ENCODE results near the gene NOD2. TPM values are rescaled to one million over a fixed set of nuclear protein-coding genes. Genes with fewer than 3 reads are reported as not detected.

NOD2 gene
- total RNA-seq, 3 donors from 2014 or later (not counting 1 experiment from before 2014, with no cell fraction given), result 2.8 to 8.6 (median 2.9) TPM

DNA sequence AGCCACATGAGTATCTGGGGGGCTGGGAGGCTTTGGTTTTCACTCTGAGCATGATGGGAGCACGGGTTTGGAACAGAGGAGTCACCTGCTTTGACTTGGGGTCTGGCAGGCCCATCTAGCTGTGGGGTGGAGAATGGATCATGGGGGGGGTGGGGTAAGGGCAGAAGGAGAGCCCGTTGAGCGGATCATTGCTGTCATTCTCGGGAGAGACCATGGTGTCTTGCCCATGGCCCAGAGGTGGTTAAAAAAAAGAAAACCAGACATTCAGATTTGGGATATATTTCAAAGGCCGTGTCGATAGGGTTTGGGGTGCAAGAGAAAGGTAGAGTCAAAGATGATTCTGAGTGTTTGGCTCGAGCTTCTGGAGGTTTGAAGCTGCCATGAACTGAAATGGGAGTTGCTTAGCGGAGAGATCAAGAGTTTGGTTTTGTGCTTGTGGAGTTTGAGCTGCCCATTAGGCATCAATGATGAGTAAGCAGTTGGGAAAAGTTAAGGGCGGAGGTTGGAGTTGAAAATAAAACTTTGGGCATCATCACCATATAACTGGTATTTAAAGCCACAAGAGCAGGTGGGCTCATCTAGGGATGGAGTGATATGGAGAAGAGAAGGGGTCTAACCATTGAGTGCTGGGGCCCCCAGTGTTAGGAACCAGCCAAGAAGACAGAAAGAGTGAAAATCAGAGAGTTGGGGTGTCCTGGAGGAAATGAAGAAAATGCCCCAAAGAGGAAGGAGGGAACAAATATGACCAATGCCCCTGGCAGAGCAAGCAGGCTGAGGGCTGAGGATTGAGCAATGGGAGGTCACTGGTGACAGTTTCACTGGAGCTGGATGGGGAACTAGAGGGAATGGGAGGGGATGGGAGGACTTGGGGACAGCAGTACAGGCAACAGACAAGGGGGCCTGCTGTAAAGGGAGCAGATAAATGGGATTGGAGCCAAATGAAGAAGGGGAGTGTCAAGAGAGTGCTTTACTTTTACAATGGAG is 1.9 kb downstream of the NOD2 start:
- H3K4me1 ChIP-seq (ENCODE audit: control insufficient read depth, insufficient read depth, low read length), result peaks cover 70% of the 10 kb centered on the region
- H3K9me3 Mint-ChIP-seq, result no peaks in the 10 kb centered on the region
- TF ChIP-seq, protein P1, sequence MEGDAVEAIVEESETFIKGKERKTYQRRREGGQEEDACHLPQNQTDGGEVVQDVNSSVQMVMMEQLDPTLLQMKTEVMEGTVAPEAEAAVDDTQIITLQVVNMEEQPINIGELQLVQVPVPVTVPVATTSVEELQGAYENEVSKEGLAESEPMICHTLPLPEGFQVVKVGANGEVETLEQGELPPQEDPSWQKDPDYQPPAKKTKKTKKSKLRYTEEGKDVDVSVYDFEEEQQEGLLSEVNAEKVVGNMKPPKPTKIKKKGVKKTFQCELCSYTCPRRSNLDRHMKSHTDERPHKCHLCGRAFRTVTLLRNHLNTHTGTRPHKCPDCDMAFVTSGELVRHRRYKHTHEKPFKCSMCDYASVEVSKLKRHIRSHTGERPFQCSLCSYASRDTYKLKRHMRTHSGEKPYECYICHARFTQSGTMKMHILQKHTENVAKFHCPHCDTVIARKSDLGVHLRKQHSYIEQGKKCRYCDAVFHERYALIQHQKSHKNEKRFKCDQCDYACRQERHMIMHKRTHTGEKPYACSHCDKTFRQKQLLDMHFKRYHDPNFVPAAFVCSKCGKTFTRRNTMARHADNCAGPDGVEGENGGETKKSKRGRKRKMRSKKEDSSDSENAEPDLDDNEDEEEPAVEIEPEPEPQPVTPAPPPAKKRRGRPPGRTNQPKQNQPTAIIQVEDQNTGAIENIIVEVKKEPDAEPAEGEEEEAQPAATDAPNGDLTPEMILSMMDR (IDR thresholded peaks at IDR 0.05), result no peak
- ATAC-seq, result no peak
- H3K27me3 Mint-ChIP-seq (ENCODE audit: low read depth in 2 of 2), result peaks cover 0 to 19% of the 10 kb centered on the region in 2 donors
- WGBS (ENCODE audit: insufficient coverage), result 95% methylated on average over 8 of the region's 9 CpGs
- no peaks in the 10 kb centered on the region for H3K36me3 ChIP-seq (ENCODE audit: control insufficient read depth, insufficient read depth, low read length)
- H3K4me1 Mint-ChIP-seq, result peaks cover 45 to 53% of the 10 kb centered on the region in 2 donors
- H3K27me3 ChIP-seq (ENCODE audit: control insufficient read depth, insufficient read depth, low read length), result no peaks in the 10 kb centered on the region
- peak overlapping the region; percentile 86 for H3K27ac ChIP-seq (ENCODE audit: low read length)
- H3K9me3 ChIP-seq (ENCODE audit: control insufficient read depth, insufficient read depth, low read length), result no peaks in the 10 kb centered on the region
- peak overlapping the region; percentile 86 to 95 for H3K27ac Mint-ChIP-seq
- H3K4me3 Mint-ChIP-seq, result peak overlapping the region; percentile 29
- no peak overlapping the region for H3K4me3 ChIP-seq (ENCODE audit: low read length)
- intact Hi-C loops (cut with micrococcal nuclease), result no loop called here
- DNase-seq, result no peak
- H3K36me3 Mint-ChIP-seq, result no peaks in the 10 kb centered on the region

DNA sequence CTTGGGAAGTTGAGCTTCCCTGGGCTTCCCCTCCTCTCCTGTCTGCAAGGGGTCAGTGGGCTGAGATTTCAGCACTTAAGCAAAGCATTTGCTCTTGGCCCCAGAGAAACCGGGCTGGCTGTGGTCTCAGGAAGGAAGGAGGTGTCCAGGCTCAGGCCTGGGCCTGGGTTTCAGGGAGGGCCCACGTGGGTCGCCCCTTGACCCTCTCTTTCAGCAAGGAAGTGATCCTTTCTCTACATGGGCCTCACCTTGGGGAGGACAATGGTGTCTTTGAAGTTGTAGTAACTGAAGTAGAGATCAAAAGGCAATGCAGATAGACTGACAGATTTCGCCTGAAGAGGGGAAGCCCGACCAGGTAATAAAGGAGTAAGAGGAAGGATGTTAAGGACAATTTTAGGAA is 2.7 kb downstream of the NOD2 start:
- H3K36me3 ChIP-seq (ENCODE audit: control insufficient read depth, insufficient read depth, low read length), result no peaks in the 10 kb centered on the region
- Mint-ChIP-seq H3K4me1 (peaks cover 45 to 53% of the 10 kb centered on the region in 2 donors), H3K27ac (peak overlapping the region; percentile 86 to 95), H3K4me3 (peak overlapping the region; percentile 64), H3K9me3 (no peaks in the 10 kb centered on the region), H3K36me3 (no peaks in the 10 kb centered on the region), H3K27me3 (ENCODE audit: low read depth in 2 of 2) (peaks cover 0 to 19% of the 10 kb centered on the region in 2 donors)
- H3K27me3 ChIP-seq (ENCODE audit: control insufficient read depth, insufficient read depth, low read length), result no peaks in the 10 kb centered on the region
- no peak overlapping the region for H3K4me3 ChIP-seq (ENCODE audit: low read length)
- DNase-seq (peak in 1 of 2 donors; percentile 43), ATAC-seq (no peak)
- peak overlapping the region; percentile 86 for H3K27ac ChIP-seq (ENCODE audit: low read length)
- intact Hi-C loops (cut with micrococcal nuclease), result no loop called here
- H3K9me3 ChIP-seq (ENCODE audit: control insufficient read depth, insufficient read depth, low read length), result no peaks in the 10 kb centered on the region
- H3K4me1 ChIP-seq (ENCODE audit: control insufficient read depth, insufficient read depth, low read length), result peaks cover 72% of the 10 kb centered on the region
- WGBS (ENCODE audit: insufficient coverage), result 63% methylated on average over 4 of the region's 5 CpGs
- TF ChIP-seq, protein P1 (IDR thresholded peaks at IDR 0.05), result no peak

DNA sequence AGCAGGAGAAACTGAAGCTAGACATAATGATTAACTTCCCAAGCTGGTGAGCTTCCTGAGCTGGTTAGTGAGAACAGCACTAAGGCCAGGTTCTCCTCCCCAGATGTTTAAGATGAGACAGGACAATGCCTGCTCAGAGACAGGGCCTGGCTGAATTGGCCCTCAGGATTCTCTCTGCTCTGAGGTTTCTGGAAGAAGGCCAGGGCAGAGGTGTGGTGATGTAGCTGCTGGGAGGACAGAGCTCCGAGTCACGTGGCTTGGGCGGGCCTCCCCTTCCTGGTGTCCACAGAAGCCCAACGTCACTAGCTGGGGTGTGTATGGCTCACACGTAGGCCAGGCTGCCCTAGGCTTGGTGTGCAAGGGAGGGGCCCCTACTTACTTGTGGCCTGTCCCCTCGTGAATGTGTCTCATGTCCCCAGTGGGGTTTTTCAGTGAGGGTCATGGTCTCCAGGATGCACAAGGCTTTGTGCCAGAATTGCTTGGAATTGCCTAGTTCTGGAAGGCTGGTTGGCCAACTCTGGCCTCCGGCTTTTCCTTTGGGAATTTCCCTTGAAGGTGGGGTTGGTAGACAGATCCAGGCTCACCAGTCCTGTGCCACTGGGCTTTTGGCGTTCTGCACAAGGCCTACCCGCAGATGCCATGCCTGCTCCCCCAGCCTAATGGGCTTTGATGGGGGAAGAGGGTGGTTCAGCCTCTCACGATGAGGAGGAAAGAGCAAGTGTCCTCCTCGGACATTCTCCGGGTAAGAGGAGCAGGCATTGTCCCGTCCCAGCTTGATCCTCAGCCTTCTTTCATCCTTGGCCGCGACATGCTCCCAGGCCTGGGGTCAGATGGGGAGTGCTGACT is 3.4 kb downstream of the NOD2 start:
- TF ChIP-seq, protein P1 (IDR thresholded peaks at IDR 0.05), result no peak
- H3K4me3 Mint-ChIP-seq, result peak overlapping the region; percentile 64
- no peaks in the 10 kb centered on the region for H3K36me3 Mint-ChIP-seq
- DNase-seq (peak; percentile 53 to 83), ATAC-seq (peak; percentile 69 to 80 (median 76))
- Histone ChIP-seq H3K27me3 (ENCODE audit: control insufficient read depth, insufficient read depth, low read length) (no peaks in the 10 kb centered on the region), H3K4me1 (ENCODE audit: control insufficient read depth, insufficient read depth, low read length) (peaks cover 72% of the 10 kb centered on the region), H3K9me3 (ENCODE audit: control insufficient read depth, insufficient read depth, low read length) (no peaks in the 10 kb centered on the region), H3K4me3 (ENCODE audit: low read length) (no peak overlapping the region), H3K27ac (ENCODE audit: low read length) (peak overlapping the region; percentile 86), H3K36me3 (ENCODE audit: control insufficient read depth, insufficient read depth, low read length) (no peaks in the 10 kb centered on the region)
- intact Hi-C loops (cut with micrococcal nuclease), result no loop called here
- H3K9me3 Mint-ChIP-seq, result no peaks in the 10 kb centered on the region
- H3K4me1 Mint-ChIP-seq, result peaks cover 45 to 53% of the 10 kb centered on the region in 2 donors
- peak overlapping the region; percentile 86 to 95 for H3K27ac Mint-ChIP-seq
- H3K27me3 Mint-ChIP-seq (ENCODE audit: low read depth in 2 of 2), result peaks cover 0 to 19% of the 10 kb centered on the region in 2 donors
- WGBS (ENCODE audit: insufficient coverage), result 64% methylated on average over 15 of the region's 15 CpGs

All from natural killer cell (primary cell).